Fibroblast of the aortic adventitia (primary cell): ENCODE data around the gene PLEKHG4B. TPM values are rescaled to one million over a fixed set of nuclear protein-coding genes. Genes with fewer than 3 reads are reported as not detected.
"Not testable (repeated sequence)": the region's sequence is repeated elsewhere in the genome, so short reads cannot be mapped to it uniquely, and the experiment has no call there.

Experiments
- DNase-seq: peaks from one replicate; pipeline ENCODE4 v3.0.0-alpha.2; 2010; ENCODE audit warnings: low read depth
- H3K4me3 ChIP-seq: 2 replicates; pipeline ENCODE4 v1.5.1; 2011; ENCODE audit warnings: low read depth, mild to moderate bottlenecking, control low read depth, low read length, moderate library complexity
- CTCF ChIP-seq: IDR thresholded peaks from 2 replicates; pipeline ENCODE4 v1.5.1; 2011; ENCODE audit warnings: mild to moderate bottlenecking, low read length, control low read depth, inconsistent platforms; ENCODE audit not compliant: insufficient read depth
- total RNA-seq: library from RNA; depleted of rRNA; stranded (reverse); fragments of >200 nt; gene quantifications from 2 replicates; pipeline ENCODE4 v1.2.3, GENCODE V29; 2012; ENCODE audit warnings: low replicate concordance

The PLEKHG4B gene
- total RNA-seq, 1 donor: not detected

GRCh38 chr5:164244-164643, 72.3 kb downstream of the PLEKHG4B start:
- no peak for TF ChIP-seq CTCF
- no peak for DNase-seq
- no peak overlapping the region for H3K4me3 ChIP-seq

- H3K4me3 ChIP-seq, DNase-seq: not testable (repeated sequence)
Measured at GRCh38 chr5:164783-165182, 72.8 kb downstream of the PLEKHG4B start.

- no peak for TF ChIP-seq CTCF
- no peak overlapping the region for H3K4me3 ChIP-seq
- DNase-seq: no peak
Measured at GRCh38 chr5:166441-167372, 74.7 kb downstream of the PLEKHG4B start.

GRCh38 chr5:167511-167910, 75.5 kb downstream of the PLEKHG4B start:
- no peak overlapping the region for H3K4me3 ChIP-seq
- DNase-seq: no peak
- TF ChIP-seq CTCF: no peak

- peak; percentile 91 for DNase-seq
- no peak for TF ChIP-seq CTCF
- no peak overlapping the region for H3K4me3 ChIP-seq
Measured at GRCh38 chr5:167982-168660, 76.2 kb downstream of the PLEKHG4B start.

GRCh38 chr5:169071-169727, 77.2 kb downstream of the PLEKHG4B start:
- H3K4me3 ChIP-seq: no peak overlapping the region
- TF ChIP-seq CTCF: no peak
- peak; percentile 18 for DNase-seq

- no peak for TF ChIP-seq CTCF
Measured at GRCh38 chr5:169728-170094, 77.7 kb downstream of the PLEKHG4B start.

More at GRCh38 chr5:169728-170094, 77.7 kb downstream of the PLEKHG4B start:
- H3K4me3 ChIP-seq: no peak overlapping the region
- no peak for DNase-seq
